GM18861 (cell line): ENCODE data around the gene KLF7.

Experiments
- ATAC-seq: cut with Tn5 transposase; IDR thresholded peaks from one replicate; pipeline ENCODE4 v1.9.1; 2021; ENCODE audit not compliant: unreplicated experiment

KLF7 gene

GRCh38 chr2:207130958-207131521, 34.7 kb downstream of the KLF7 start:
- no peak for ATAC-seq

DNA sequence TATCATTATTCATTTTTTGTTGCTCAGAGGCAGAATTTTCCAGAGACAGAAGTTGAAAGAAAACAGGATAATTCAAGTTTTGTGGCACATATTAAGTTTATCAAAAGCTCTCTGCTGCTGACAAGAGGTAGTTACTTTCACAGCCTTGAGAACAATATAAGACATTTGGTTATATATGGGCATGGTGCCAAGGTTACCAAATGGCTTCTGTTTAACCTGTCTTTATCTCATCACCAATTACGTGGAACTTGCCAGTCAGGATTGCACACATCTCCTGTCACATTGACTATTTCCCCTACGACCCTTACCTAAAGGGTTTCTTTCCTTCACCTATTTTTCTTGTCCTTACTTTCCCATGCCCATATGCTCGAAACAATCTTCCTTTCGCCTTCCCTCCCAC, 35.9 kb downstream of the KLF7 start:
- no peak for ATAC-seq

DNA sequence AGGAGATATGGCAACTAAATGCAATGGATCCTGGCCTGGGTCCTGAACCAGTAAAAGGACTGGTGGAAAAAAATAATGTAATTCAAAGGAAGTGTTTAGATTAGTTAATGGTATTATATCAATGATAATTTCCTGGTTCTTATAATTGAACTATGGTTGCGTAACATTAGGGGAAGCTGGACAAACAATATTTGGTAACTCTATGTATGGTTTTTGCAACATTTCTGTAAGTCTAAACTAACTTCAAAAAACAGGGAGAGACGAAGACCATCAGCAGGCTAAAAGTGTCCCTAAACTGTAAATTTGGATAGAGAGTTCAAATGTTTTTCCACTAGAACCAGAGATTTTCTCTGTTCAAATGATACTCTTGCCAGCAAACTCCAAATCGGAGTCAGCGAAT, 36.9 kb downstream of the KLF7 start:
- no peak for ATAC-seq

GRCh38 chr2:207126724-207127308, 38.9 kb downstream of the KLF7 start:
- no peak for ATAC-seq

GRCh38 chr2:207123776-207124391, 41.9 kb downstream of the KLF7 start:
- ATAC-seq, result no peak

- ATAC-seq, result peak; percentile 49
Measured at GRCh38 chr2:207123335-207123744, 42.4 kb downstream of the KLF7 start.

- ATAC-seq, result no peak
Measured at GRCh38 chr2:207122651-207123334, 43.0 kb downstream of the KLF7 start.

GRCh38 chr2:207121784-207122183, 44.0 kb downstream of the KLF7 start:
- ATAC-seq, result no peak

GRCh38 chr2:207119048-207119447, 46.7 kb downstream of the KLF7 start:
- no peak for ATAC-seq

- ATAC-seq, result no peak
Measured at GRCh38 chr2:207117668-207118067, 48.1 kb downstream of the KLF7 start.

DNA sequence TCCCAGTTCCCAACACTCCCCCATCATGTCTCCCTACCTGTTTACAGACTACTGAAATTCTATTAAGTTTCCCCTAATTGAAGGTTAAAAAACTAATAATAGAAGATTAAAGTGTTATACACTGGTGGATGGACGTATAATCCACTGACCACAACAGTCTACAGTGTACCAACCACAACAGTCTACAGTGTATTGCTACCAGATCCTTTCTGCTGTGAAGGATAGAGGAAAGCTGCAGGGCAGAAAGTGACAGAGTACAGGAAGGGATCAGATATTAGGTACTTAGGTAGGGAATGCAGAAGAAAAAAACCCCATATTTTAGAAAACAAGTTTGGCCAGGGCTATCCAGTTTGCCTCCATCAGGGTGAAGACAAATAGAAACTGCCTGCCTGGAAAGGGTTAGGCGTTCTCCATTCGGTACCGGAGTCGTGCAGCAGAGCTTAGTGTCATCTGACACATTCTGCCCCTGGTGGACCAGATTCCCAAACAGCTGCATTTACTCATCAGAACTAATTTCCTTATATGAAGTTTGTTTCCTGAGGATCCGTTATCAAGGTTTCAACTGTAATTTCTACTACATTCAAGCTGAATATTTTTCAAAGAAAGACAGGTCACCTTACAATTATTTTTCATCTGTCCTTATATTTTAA, 49.9 kb downstream of the KLF7 start:
- no peak for ATAC-seq

- no peak for ATAC-seq
Measured at GRCh38 chr2:207113414-207113813, 52.3 kb downstream of the KLF7 start.

DNA sequence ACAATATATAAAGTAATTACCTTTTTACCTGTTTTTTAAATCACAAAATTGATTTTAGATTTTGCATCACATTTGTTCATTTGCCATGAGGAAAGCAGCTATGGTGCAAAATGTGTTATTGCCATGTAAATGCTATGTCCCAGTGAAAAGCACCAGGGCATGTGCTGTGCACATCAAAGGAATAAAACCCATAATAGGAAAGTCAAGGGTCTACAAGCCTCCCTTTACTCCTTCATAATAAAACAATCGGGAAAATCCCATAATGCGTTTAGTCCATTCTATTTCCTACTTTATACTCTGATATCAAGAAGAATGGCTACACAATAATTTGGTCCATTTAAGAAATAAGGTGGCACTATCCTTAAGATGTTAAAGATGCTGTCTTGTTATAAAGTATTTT, 53.0 kb downstream of the KLF7 start:
- ATAC-seq, result no peak

DNA sequence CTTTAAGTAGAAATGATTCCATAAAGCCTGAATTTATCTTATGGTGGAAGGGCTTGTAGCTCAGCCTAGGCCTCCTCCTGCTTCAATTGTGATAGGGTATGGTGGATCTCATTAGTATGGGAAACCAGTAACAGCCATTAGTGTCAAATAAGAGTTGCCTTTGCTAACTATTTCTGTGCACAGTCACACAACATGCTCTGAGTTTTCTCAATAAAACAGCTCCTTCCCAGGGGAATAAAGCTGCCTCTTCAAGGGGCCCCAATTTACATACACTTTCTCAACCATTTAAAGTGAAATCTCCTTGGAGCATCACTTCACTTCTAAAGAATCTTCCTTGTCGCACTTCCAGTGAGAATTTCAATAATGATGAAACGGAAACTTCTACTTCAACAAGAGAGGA, 53.4 kb downstream of the KLF7 start:
- no peak for ATAC-seq

DNA sequence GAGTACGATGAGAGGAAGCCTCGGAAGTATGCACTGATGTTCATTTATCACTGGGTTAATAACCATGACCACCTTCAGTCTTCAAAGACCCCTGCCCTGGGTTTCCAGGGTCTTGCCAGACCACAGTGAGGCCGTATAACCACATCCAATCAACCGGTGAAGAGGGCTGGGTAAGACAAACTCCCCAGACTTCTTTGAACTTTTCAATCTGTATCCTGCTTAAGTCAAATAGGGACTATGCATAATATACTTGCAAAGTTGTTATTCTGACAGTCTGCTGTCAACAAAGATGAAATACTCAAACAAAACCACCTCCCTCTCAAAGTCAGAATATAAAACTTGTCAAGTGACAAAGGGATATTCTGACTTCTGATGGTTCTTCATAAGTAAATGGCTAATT, 54.0 kb downstream of the KLF7 start:
- no peak for ATAC-seq

DNA sequence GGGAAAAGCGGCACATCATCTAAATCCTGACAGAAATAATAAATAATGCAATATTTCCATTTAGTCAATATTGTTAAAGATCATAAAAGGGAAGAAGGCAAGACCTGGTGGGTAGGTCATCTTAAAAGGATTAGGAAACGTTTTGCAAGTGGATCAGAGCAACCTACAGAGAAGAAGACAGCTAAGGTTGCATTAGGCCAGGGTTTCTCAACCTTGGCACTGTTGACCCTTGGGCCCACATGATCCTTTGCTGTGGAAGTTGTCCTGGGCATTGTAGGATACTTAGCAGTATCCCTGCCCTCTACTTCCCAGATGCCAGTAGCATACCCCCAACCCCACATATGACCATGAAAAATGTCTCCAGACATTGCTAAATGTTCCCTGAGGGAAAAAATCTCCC, 55.0 kb downstream of the KLF7 start:
- no peak for ATAC-seq

GRCh38 chr2:207110310-207110709, 55.4 kb downstream of the KLF7 start:
- no peak for ATAC-seq

- no peak for ATAC-seq
Measured at GRCh38 chr2:207109768-207110167, 56.0 kb downstream of the KLF7 start.

- no peak for ATAC-seq
Measured at GRCh38 chr2:207108440-207108839, 57.3 kb downstream of the KLF7 start.

DNA sequence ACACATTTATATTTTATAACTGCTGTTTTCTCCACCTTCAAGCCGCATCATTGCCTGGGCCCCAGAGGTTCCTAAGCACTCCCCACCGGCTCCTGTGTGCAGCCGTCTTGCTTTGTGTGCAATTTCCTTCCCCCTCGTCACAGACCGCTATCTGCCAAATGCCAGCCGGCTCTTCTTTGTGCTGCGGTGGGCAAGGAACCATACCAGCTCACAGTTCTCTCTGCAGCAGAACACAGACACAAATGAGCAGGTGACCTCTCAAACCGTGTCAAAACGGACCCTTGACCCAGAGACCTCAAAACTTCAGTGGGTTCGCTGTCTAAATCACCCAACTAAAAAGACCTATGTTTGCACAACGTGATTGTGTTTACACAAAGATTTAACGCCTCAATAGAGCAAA, 58.2 kb downstream of the KLF7 start:
- ATAC-seq, result no peak

DNA sequence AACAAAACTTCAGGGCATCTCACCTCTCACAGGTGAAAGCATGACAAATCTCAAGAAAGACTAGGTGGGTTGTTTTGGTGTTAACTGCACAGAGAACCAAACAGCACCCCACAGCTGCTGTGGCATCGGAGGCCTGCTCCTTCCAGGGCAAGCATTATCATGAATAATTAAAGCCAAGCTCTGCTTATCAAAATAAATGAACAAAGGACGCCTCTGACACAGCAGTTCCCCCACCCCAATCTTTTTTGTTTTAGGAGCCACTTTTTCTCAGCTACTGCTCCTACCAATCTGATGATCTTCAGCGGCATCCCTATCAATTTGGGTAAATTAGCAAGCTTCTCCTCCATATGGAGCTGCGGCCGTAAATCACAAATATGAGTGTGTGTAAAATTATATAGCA, 58.6 kb downstream of the KLF7 start:
- no peak for ATAC-seq

- ATAC-seq, result no peak
Measured at GRCh38 chr2:207103132-207103531, 62.6 kb downstream of the KLF7 start.
